Measurements from ENCODE around the gene RNF146. TPM values are rescaled to one million over a fixed set of nuclear protein-coding genes. Genes with fewer than 3 reads are reported as not detected.
A peak's percentile ranks its signal among the peaks of the same experiment; 100 is the strongest.

RNF146 gene
- total and polyA plus RNA-seq, 9 of the 15 experiments (the other 6 are each of a cell fraction or from before 2014, with no cell fraction given): 8.4 to 30.5 (median 17.5) TPM

DNA sequence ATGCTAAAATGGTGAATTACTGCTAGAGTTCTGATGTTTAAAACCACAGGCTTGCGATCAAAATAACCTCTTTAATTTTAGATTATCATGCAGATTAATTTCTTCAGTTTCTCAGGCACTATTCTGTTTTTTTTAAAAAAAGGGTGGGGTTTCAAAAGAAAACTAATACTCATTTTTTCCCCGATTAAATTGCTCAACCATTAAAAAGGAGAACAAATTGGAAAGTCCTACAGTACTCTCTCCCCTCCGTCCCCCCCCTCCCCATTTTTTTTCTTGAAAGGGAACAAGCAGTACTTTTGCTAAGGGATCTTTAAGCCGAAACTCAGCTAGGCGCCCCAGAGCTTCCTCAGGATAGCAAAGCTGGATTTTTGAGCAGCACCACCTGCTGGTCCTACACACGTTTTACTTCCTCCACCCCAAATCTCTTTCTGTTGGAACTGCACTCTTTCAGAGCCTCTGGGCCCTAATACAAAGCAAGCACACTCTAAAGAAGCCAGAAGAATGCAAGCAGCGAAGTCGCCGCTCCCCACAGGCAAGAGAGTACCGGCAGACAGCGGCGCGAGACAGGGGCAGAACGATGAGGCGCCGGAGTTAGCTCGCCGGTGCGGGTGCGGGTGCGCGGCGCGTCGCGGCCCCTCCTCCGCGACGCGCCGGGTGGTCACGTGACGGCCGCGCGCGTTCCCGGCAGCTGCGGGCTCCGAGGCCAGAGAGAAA is at the start of gene RNF146 (continued):
- TF ChIP-seq YY1 (IDR thresholded peaks at IDR 0.05; ENCODE audit: borderline replicate concordance in 1 of 3, control insufficient read depth in 1 of 3, extremely low read depth in 1 of 3, insufficient read depth in 3 of 3, insufficient read length in 1 of 3, insufficient replicate concordance in 2 of 3, low read depth in 1 of 3, low read length in 2 of 3) (no peak), KDM1A (IDR thresholded peaks at IDR 0.05) (no peak), MCM2 (IDR thresholded peaks at IDR 0.05; ENCODE audit: low read depth) (no peak), GABPA (tag; conservative IDR thresholded peaks at IDR 0.05; ENCODE audit: low read depth) (peak; percentile 48; the same call in 1 of the 2 replicates), CREBBP (IDR thresholded peaks at IDR 0.05; ENCODE audit: low read depth, low read length) (no peak)
- TF ChIP-seq, protein P1, sequence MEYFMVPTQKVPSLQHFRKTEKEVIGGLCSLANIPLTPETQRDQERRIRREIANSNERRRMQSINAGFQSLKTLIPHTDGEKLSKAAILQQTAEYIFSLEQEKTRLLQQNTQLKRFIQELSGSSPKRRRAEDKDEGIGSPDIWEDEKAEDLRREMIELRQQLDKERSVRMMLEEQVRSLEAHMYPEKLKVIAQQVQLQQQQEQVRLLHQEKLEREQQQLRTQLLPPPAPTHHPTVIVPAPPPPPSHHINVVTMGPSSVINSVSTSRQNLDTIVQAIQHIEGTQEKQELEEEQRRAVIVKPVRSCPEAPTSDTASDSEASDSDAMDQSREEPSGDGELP (CRISPR knock-in tag; IDR thresholded peaks at IDR 0.05; ENCODE audit: borderline replicate concordance): no peak
- TF ChIP-seq, protein P2, sequence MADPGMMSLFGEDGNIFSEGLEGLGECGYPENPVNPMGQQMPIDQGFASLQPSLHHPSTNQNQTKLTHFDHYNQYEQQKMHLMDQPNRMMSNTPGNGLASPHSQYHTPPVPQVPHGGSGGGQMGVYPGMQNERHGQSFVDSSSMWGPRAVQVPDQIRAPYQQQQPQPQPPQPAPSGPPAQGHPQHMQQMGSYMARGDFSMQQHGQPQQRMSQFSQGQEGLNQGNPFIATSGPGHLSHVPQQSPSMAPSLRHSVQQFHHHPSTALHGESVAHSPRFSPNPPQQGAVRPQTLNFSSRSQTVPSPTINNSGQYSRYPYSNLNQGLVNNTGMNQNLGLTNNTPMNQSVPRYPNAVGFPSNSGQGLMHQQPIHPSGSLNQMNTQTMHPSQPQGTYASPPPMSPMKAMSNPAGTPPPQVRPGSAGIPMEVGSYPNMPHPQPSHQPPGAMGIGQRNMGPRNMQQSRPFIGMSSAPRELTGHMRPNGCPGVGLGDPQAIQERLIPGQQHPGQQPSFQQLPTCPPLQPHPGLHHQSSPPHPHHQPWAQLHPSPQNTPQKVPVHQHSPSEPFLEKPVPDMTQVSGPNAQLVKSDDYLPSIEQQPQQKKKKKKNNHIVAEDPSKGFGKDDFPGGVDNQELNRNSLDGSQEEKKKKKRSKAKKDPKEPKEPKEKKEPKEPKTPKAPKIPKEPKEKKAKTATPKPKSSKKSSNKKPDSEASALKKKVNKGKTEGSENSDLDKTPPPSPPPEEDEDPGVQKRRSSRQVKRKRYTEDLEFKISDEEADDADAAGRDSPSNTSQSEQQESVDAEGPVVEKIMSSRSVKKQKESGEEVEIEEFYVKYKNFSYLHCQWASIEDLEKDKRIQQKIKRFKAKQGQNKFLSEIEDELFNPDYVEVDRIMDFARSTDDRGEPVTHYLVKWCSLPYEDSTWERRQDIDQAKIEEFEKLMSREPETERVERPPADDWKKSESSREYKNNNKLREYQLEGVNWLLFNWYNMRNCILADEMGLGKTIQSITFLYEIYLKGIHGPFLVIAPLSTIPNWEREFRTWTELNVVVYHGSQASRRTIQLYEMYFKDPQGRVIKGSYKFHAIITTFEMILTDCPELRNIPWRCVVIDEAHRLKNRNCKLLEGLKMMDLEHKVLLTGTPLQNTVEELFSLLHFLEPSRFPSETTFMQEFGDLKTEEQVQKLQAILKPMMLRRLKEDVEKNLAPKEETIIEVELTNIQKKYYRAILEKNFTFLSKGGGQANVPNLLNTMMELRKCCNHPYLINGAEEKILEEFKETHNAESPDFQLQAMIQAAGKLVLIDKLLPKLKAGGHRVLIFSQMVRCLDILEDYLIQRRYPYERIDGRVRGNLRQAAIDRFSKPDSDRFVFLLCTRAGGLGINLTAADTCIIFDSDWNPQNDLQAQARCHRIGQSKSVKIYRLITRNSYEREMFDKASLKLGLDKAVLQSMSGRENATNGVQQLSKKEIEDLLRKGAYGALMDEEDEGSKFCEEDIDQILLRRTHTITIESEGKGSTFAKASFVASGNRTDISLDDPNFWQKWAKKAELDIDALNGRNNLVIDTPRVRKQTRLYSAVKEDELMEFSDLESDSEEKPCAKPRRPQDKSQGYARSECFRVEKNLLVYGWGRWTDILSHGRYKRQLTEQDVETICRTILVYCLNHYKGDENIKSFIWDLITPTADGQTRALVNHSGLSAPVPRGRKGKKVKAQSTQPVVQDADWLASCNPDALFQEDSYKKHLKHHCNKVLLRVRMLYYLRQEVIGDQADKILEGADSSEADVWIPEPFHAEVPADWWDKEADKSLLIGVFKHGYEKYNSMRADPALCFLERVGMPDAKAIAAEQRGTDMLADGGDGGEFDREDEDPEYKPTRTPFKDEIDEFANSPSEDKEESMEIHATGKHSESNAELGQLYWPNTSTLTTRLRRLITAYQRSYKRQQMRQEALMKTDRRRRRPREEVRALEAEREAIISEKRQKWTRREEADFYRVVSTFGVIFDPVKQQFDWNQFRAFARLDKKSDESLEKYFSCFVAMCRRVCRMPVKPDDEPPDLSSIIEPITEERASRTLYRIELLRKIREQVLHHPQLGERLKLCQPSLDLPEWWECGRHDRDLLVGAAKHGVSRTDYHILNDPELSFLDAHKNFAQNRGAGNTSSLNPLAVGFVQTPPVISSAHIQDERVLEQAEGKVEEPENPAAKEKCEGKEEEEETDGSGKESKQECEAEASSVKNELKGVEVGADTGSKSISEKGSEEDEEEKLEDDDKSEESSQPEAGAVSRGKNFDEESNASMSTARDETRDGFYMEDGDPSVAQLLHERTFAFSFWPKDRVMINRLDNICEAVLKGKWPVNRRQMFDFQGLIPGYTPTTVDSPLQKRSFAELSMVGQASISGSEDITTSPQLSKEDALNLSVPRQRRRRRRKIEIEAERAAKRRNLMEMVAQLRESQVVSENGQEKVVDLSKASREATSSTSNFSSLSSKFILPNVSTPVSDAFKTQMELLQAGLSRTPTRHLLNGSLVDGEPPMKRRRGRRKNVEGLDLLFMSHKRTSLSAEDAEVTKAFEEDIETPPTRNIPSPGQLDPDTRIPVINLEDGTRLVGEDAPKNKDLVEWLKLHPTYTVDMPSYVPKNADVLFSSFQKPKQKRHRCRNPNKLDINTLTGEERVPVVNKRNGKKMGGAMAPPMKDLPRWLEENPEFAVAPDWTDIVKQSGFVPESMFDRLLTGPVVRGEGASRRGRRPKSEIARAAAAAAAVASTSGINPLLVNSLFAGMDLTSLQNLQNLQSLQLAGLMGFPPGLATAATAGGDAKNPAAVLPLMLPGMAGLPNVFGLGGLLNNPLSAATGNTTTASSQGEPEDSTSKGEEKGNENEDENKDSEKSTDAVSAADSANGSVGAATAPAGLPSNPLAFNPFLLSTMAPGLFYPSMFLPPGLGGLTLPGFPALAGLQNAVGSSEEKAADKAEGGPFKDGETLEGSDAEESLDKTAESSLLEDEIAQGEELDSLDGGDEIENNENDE (IDR thresholded peaks at IDR 0.05; ENCODE audit: low read depth, low read length): no peak
